Liver (tissue), 9 donors: ENCODE results near the gene DOCK6. TPM values are rescaled to one million over a fixed set of nuclear protein-coding genes. Genes with fewer than 3 reads are reported as not detected.

Experiments
- DNase-seq: peaks from one replicate; pipeline ENCODE4 v3.0.0-alpha.2; 2017; ENCODE audit warnings: low spot score
- H3K27ac ChIP-seq, 2 donors: one replicate each; pipeline ENCODE4 v1.7.0; 2013; ENCODE audit warnings: inconsistent platforms in 2 of 2, low read length in 2 of 2, control low read depth in 1 of 2, low read depth in 1 of 2, mild to moderate bottlenecking in 1 of 2
- H3K27me3 ChIP-seq, 4 donors: one replicate each; pipeline versions ENCODE4 v1.6.1 to v1.7.0; 2013; ENCODE audit warnings: low read length in 3 of 4, inconsistent platforms in 1 of 4, mild to moderate bottlenecking in 1 of 4, moderate library complexity in 1 of 4; ENCODE audit not compliant: control insufficient read depth in 4 of 4, insufficient read depth in 4 of 4
- H3K36me3 ChIP-seq, 4 donors: one replicate each; pipeline versions ENCODE4 v1.6.1 to v1.7.0; 2013; ENCODE audit warnings: low read length in 3 of 4, mild to moderate bottlenecking in 3 of 4, low read depth in 1 of 4, moderate library complexity in 1 of 4; ENCODE audit not compliant: control insufficient read depth in 4 of 4, insufficient read depth in 3 of 4
- H3K4me1 ChIP-seq, 4 donors: one replicate each; pipeline versions ENCODE4 v1.6.1 to v1.7.0; 2013; ENCODE audit warnings: low read length in 3 of 4, mild to moderate bottlenecking in 3 of 4, moderate library complexity in 1 of 4; ENCODE audit not compliant: control insufficient read depth in 4 of 4, insufficient read depth in 4 of 4
- H3K4me3 ChIP-seq, 3 donors: one replicate each; pipeline versions ENCODE4 v1.6.1 to v1.7.0; 2013; ENCODE audit warnings: low read length in 3 of 3, control low read depth in 1 of 3, low read depth in 1 of 3, mild to moderate bottlenecking in 1 of 3
- H3K9ac ChIP-seq, 2 donors: one replicate each; pipeline ENCODE4 v1.7.0; 2013; ENCODE audit warnings: low read length in 2 of 2, mild to moderate bottlenecking in 2 of 2, moderate library complexity in 2 of 2, control low read depth in 1 of 2, low read depth in 1 of 2
- H3K9me3 ChIP-seq, 4 donors: one replicate each; pipeline versions ENCODE4 v1.6.1 to v1.7.0; 2013; ENCODE audit warnings: low read length in 3 of 4; ENCODE audit not compliant: control insufficient read depth in 4 of 4
- EGR1 ChIP-seq, 2 donors: IDR thresholded peaks; 2 replicates each; pipeline ENCODE4 v1.6.1; 2016 to 2018; ENCODE audit warnings: antibody characterized with exemption in 2 of 2, low read depth in 2 of 2
- FOXA1 ChIP-seq: IDR thresholded peaks from 2 replicates; pipeline ENCODE4 v1.6.1; 2016; ENCODE audit warnings: antibody characterized with exemption
- FOXA2 ChIP-seq: IDR thresholded peaks from 2 replicates; pipeline ENCODE4 v1.6.1; 2016; ENCODE audit warnings: antibody characterized with exemption
- GABPA ChIP-seq, 2 donors: IDR thresholded peaks in 1 of 2; conservative IDR thresholded peaks in 1 of 2; 2 replicates each; pipeline ENCODE4 v1.6.1; 2016; ENCODE audit warnings: antibody characterized with exemption in 2 of 2, mild to moderate bottlenecking in 1 of 2, moderate library complexity in 1 of 2
- HNF4A ChIP-seq, 2 donors: conservative IDR thresholded peaks; 2 replicates each; pipeline ENCODE4 v1.6.1; 2016; ENCODE audit warnings: antibody characterized with exemption in 2 of 2, mild to moderate bottlenecking in 2 of 2
- HNF4G ChIP-seq: IDR thresholded peaks from 2 replicates; pipeline ENCODE4 v1.6.1; 2016; ENCODE audit warnings: antibody characterized with exemption
- JUND ChIP-seq, 2 donors: IDR thresholded peaks; 2 replicates each; pipeline ENCODE4 v1.6.1; 2016; ENCODE audit warnings: antibody characterized with exemption in 2 of 2
- NR2F2 ChIP-seq: IDR thresholded peaks from 2 replicates; pipeline ENCODE4 v1.6.1; 2016; ENCODE audit warnings: antibody characterized with exemption
- RAD21 ChIP-seq, 2 donors: IDR thresholded peaks; 2 replicates each; pipeline ENCODE4 v1.6.1; 2016; ENCODE audit warnings: antibody characterized with exemption in 2 of 2, mild to moderate bottlenecking in 2 of 2
- RXRA ChIP-seq, 2 donors: IDR thresholded peaks; 2 replicates each; pipeline ENCODE4 v1.6.1; 2017 to 2018; ENCODE audit warnings: antibody characterized with exemption in 2 of 2, mild to moderate bottlenecking in 1 of 2
- SP1 ChIP-seq: IDR thresholded peaks from 2 replicates; pipeline ENCODE4 v1.6.1; 2018; ENCODE audit warnings: antibody characterized with exemption, mild to moderate bottlenecking
- TAF1 ChIP-seq: conservative IDR thresholded peaks from 2 replicates; pipeline ENCODE4 v1.6.1; 2016; ENCODE audit warnings: antibody characterized with exemption, mild to moderate bottlenecking
- YY1 ChIP-seq: IDR thresholded peaks from 2 replicates; pipeline ENCODE4 v1.6.1; 2016; ENCODE audit warnings: antibody characterized with exemption, mild to moderate bottlenecking
- WGBS: extraction: QIAGEN DNeasy Blood & Tissue Kit; methylation state at CpG from one replicate; pipeline ENCODE4 v1.1.7; 2013; 5-methylcytosine and 5-hydroxymethylcytosine counted together
- polyA plus RNA-seq, 2 donors: library from polyadenylated mRNA; stranded (reverse) in 1 of 2; unstranded in 1 of 2; fragments of 200-250 nt in 1 of 2; fragments of >200 nt in 1 of 2; fragmentation: Nextera tagmentation in 1 of 2; extraction: Ambion mirVana in 1 of 2; gene quantifications; one replicate each; pipeline versions ENCODE4 v1.2.1 to v1.2.3, GENCODE V29; 2013 to 2015
- total RNA-seq, 2 donors: library from RNA; depleted of rRNA; stranded (reverse); fragments of >200 nt; gene quantifications; one replicate each; pipeline ENCODE4 v1.2.3, GENCODE V29; 2014
- TF ChIP-seq, protein P1 (sequence below): IDR thresholded peaks from 2 replicates; pipeline ENCODE4 v1.6.1; 2016; ENCODE audit warnings: antibody characterized with exemption
- TF ChIP-seq, protein P2 (sequence below): IDR thresholded peaks from 2 replicates; pipeline ENCODE4 v1.6.1; 2016; ENCODE audit warnings: antibody characterized with exemption
- TF ChIP-seq, protein P3 (sequence below): fragments of 150-350 bp; IDR thresholded peaks from 2 replicates; pipeline ENCODE4 v1.5.1; 2017; ENCODE audit warnings: improper control_type of control experiment, low read depth, low read length; ENCODE audit not compliant: missing input control
- TF ChIP-seq, protein P4 (sequence below): IDR thresholded peaks from 2 replicates; pipeline ENCODE4 v1.6.1; 2016; ENCODE audit warnings: antibody characterized with exemption, mild to moderate bottlenecking
- TF ChIP-seq, protein P5 (sequence below): IDR thresholded peaks from 2 replicates; pipeline ENCODE4 v1.6.1; 2016; ENCODE audit warnings: antibody characterized with exemption
- donor health status: healthy.
- donor health status: healthy.
- donor health status: healthy.
- donor health status: healthy.
- donor health status: healthy.

The DOCK6 gene
- total and polyA plus RNA-seq, 4 donors: 4.9 to 15.8 (median 13.7) TPM

DNA sequence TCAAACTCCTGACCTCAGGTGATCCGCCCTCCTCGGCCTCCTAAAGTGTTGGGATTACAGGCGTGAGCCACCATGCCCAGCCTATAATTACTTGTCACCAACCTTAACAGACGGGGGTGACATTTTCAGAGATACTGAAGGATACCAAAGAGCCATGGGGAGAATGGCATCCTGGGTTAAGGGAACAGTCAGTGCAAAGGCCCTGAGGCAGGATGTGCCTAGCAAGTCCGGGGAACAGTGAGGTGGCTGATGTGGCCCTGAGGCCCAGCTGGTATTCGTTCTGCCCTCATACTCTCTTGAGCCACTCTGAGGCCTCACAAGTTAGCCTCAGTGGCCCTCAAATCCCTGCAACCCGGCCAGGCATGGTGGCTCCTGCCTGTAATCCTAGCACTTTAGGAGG lies 37.9 kb downstream of the DOCK6 start:
- TF ChIP-seq GABPA (IDR thresholded peaks at IDR 0.05 in 1 of 2, conservative IDR thresholded peaks at IDR 0.05 in 1 of 2) (no peak), JUND (IDR thresholded peaks at IDR 0.05) (no peak), HNF4G (no peak), YY1 (no peak), FOXA2 (no peak), RAD21 (IDR thresholded peaks at IDR 0.05) (no peak), TAF1 (no peak), NR2F2 (no peak), HNF4A (conservative IDR thresholded peaks at IDR 0.05) (no peak), SP1 (no peak), RXRA (IDR thresholded peaks at IDR 0.05) (no peak), EGR1 (IDR thresholded peaks at IDR 0.05; ENCODE audit: low read depth in 2 of 2) (no peak), FOXA1 (no peak)
- TF ChIP-seq, protein P1, sequence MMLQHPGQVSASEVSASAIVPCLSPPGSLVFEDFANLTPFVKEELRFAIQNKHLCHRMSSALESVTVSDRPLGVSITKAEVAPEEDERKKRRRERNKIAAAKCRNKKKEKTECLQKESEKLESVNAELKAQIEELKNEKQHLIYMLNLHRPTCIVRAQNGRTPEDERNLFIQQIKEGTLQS: no peak
- TF ChIP-seq, protein P2, sequence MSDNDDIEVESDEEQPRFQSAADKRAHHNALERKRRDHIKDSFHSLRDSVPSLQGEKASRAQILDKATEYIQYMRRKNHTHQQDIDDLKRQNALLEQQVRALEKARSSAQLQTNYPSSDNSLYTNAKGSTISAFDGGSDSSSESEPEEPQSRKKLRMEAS: no peak
- TF ChIP-seq, protein P3, sequence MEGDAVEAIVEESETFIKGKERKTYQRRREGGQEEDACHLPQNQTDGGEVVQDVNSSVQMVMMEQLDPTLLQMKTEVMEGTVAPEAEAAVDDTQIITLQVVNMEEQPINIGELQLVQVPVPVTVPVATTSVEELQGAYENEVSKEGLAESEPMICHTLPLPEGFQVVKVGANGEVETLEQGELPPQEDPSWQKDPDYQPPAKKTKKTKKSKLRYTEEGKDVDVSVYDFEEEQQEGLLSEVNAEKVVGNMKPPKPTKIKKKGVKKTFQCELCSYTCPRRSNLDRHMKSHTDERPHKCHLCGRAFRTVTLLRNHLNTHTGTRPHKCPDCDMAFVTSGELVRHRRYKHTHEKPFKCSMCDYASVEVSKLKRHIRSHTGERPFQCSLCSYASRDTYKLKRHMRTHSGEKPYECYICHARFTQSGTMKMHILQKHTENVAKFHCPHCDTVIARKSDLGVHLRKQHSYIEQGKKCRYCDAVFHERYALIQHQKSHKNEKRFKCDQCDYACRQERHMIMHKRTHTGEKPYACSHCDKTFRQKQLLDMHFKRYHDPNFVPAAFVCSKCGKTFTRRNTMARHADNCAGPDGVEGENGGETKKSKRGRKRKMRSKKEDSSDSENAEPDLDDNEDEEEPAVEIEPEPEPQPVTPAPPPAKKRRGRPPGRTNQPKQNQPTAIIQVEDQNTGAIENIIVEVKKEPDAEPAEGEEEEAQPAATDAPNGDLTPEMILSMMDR: no peak
- TF ChIP-seq, protein P4, sequence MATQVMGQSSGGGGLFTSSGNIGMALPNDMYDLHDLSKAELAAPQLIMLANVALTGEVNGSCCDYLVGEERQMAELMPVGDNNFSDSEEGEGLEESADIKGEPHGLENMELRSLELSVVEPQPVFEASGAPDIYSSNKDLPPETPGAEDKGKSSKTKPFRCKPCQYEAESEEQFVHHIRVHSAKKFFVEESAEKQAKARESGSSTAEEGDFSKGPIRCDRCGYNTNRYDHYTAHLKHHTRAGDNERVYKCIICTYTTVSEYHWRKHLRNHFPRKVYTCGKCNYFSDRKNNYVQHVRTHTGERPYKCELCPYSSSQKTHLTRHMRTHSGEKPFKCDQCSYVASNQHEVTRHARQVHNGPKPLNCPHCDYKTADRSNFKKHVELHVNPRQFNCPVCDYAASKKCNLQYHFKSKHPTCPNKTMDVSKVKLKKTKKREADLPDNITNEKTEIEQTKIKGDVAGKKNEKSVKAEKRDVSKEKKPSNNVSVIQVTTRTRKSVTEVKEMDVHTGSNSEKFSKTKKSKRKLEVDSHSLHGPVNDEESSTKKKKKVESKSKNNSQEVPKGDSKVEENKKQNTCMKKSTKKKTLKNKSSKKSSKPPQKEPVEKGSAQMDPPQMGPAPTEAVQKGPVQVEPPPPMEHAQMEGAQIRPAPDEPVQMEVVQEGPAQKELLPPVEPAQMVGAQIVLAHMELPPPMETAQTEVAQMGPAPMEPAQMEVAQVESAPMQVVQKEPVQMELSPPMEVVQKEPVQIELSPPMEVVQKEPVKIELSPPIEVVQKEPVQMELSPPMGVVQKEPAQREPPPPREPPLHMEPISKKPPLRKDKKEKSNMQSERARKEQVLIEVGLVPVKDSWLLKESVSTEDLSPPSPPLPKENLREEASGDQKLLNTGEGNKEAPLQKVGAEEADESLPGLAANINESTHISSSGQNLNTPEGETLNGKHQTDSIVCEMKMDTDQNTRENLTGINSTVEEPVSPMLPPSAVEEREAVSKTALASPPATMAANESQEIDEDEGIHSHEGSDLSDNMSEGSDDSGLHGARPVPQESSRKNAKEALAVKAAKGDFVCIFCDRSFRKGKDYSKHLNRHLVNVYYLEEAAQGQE: no peak
- TF ChIP-seq, protein P5, sequence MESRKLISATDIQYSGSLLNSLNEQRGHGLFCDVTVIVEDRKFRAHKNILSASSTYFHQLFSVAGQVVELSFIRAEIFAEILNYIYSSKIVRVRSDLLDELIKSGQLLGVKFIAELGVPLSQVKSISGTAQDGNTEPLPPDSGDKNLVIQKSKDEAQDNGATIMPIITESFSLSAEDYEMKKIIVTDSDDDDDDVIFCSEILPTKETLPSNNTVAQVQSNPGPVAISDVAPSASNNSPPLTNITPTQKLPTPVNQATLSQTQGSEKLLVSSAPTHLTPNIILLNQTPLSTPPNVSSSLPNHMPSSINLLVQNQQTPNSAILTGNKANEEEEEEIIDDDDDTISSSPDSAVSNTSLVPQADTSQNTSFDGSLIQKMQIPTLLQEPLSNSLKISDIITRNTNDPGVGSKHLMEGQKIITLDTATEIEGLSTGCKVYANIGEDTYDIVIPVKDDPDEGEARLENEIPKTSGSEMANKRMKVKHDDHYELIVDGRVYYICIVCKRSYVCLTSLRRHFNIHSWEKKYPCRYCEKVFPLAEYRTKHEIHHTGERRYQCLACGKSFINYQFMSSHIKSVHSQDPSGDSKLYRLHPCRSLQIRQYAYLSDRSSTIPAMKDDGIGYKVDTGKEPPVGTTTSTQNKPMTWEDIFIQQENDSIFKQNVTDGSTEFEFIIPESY: no peak
- no peak for DNase-seq
- H3K9me3 ChIP-seq: peaks cover 0 to 7% (median under 1%) of the 10 kb centered on the region in 4 donors
- H3K9ac ChIP-seq: no peak overlapping the region
- peaks cover 5 to 26% (median 13%) of the 10 kb centered on the region in 4 donors for H3K36me3 ChIP-seq
- H3K4me1 ChIP-seq: peaks cover 0 to 4% (median 0%) of the 10 kb centered on the region in 4 donors
- no peaks in the 10 kb centered on the region for H3K27me3 ChIP-seq
- WGBS: 97% methylated on average over 7 of the region's 7 CpGs
- no peak overlapping the region for H3K4me3 ChIP-seq
- no peak overlapping the region for H3K27ac ChIP-seq
